SU-DHL-6 (cell line): Measurements from ENCODE around the gene ERBB4.

Experiments
- EZH2phosphoT487 ChIP-seq: fragments of 200-600 bp; sonication (generic), shearing (Covaris generic); conservative IDR thresholded peaks from 2 replicates; pipeline ENCODE4 v1.6.1; 2018; ENCODE audit warnings: mild to moderate bottlenecking, antibody characterized with exemption, low read length, moderate library complexity, mixed read lengths
- TF ChIP-seq, protein P1 (sequence below): fragments of 200-600 bp; sonication (generic); IDR thresholded peaks from one replicate; pipeline ENCODE4 v1.5.1; 2017; ENCODE audit warnings: antibody characterized with exemption, mild to moderate bottlenecking, low read length, moderate library complexity; ENCODE audit not compliant: insufficient read depth, poor library complexity, severe bottlenecking

DNA sequence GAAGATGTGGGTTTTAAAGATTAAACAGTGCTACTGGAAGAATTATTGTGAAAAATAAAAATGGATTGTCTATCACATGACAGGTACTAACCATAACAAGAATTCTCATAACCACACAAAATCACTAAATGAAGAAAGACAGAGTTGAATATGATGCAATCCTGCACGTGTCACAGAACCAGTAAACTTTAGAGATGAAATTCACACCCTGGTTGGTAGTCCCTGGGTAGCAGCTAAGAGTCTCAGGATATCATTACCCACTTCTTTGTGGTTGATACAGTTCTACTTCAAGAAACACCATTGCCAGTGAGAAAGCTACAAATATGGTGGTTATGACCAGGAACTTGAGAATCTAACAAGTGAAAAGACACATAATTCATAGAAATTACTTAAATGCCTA is 450.2 kb downstream of the ERBB4 start:
- TF ChIP-seq, protein P1, sequence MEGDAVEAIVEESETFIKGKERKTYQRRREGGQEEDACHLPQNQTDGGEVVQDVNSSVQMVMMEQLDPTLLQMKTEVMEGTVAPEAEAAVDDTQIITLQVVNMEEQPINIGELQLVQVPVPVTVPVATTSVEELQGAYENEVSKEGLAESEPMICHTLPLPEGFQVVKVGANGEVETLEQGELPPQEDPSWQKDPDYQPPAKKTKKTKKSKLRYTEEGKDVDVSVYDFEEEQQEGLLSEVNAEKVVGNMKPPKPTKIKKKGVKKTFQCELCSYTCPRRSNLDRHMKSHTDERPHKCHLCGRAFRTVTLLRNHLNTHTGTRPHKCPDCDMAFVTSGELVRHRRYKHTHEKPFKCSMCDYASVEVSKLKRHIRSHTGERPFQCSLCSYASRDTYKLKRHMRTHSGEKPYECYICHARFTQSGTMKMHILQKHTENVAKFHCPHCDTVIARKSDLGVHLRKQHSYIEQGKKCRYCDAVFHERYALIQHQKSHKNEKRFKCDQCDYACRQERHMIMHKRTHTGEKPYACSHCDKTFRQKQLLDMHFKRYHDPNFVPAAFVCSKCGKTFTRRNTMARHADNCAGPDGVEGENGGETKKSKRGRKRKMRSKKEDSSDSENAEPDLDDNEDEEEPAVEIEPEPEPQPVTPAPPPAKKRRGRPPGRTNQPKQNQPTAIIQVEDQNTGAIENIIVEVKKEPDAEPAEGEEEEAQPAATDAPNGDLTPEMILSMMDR, result no peak
- TF ChIP-seq EZH2phosphoT487, result no peak
